OCI-LY7 (cell line): Measurements from ENCODE around the gene ARHGAP24. TPM values are rescaled to one million over a fixed set of nuclear protein-coding genes. Genes with fewer than 3 reads are reported as not detected.

Experiments used
- BruUV-seq: library from RNA; stranded (reverse); fragments of 400-500 nt; replicated peaks from 2 replicates; lab custom pipeline; 2021; lab: Mats Ljungman, UMichigan
- CTCF ChIA-PET: fragments of 300-600 bp; sonication (Branson Sonifier 250); formaldehyde crosslinking; loops from one replicate; lab custom pipeline; 2022; ENCODE audit warnings: antibody characterized with exemption; ENCODE audit not compliant: unreplicated experiment; lab: Charles Lee
- POLR2A ChIA-PET: fragments of 300-600 bp; sonication (Branson Sonifier 250); formaldehyde crosslinking; loops from one replicate; lab custom pipeline; 2022; ENCODE audit warnings: antibody characterized with exemption; lab: Charles Lee
- DNase-seq: peaks from one replicate; pipeline ENCODE4 v3.0.0-alpha.2; 2015; ENCODE audit warnings: low spot score
- H2AFZ ChIP-seq: fragments of 200-600 bp; sonication (generic), shearing (Covaris generic); 2 replicates; pipeline ENCODE4 v1.6.1; 2014; ENCODE audit warnings: mild to moderate bottlenecking, antibody characterized with exemption, low read length, moderate library complexity
- H3K27ac ChIP-seq: fragments of 200-600 bp; sonication (generic); 2 replicates; pipeline ENCODE4 v1.5.1; 2014; ENCODE audit warnings: mixed run types, low read depth, mild to moderate bottlenecking, moderate library complexity, low read length, inconsistent platforms; ENCODE audit not compliant: poor library complexity, severe bottlenecking
- H3K36me3 ChIP-seq: fragments of 200-600 bp; sonication (generic); 2 replicates; pipeline ENCODE4 v1.6.1; 2014; ENCODE audit warnings: mild to moderate bottlenecking, antibody characterized with exemption, low read length, moderate library complexity, mixed read lengths; ENCODE audit not compliant: insufficient read depth
- H3K4me1 ChIP-seq: fragments of 200-600 bp; sonication (generic); 2 replicates; pipeline ENCODE4 v1.5.1; 2014; ENCODE audit warnings: mild to moderate bottlenecking, low read length; ENCODE audit not compliant: insufficient read depth, poor library complexity, severe bottlenecking
- H3K4me2 ChIP-seq: fragments of 200-600 bp; sonication (generic); 2 replicates; pipeline ENCODE4 v1.6.1; 2014; ENCODE audit warnings: mild to moderate bottlenecking, low read length
- H3K4me3 ChIP-seq: fragments of 200-600 bp; sonication (generic); 2 replicates; pipeline ENCODE4 v1.5.1; 2014; ENCODE audit warnings: mild to moderate bottlenecking, low read depth, low read length; ENCODE audit not compliant: poor library complexity, severe bottlenecking
- H3K79me2 ChIP-seq: fragments of 200-600 bp; sonication (generic); 2 replicates; pipeline ENCODE4 v1.6.1; 2016; ENCODE audit warnings: low read depth, mild to moderate bottlenecking, low read length, moderate library complexity, mixed read lengths; ENCODE audit not compliant: insufficient read depth
- H3K9me2 ChIP-seq: fragments of 200-600 bp; sonication (generic); 2 replicates; pipeline ENCODE4 v1.6.1; 2016; ENCODE audit warnings: mild to moderate bottlenecking, low read length, mixed read lengths; ENCODE audit not compliant: insufficient read depth
- H3K9me3 ChIP-seq: fragments of 200-600 bp; sonication (generic); 2 replicates; pipeline ENCODE4 v1.6.1; 2014; ENCODE audit warnings: mild to moderate bottlenecking, mixed run types, low read length, mixed read lengths
- H4K20me1 ChIP-seq: fragments of 200-600 bp; sonication (generic); 2 replicates; pipeline ENCODE4 v1.6.1; 2014; ENCODE audit warnings: mild to moderate bottlenecking, antibody characterized with exemption, low read length, moderate library complexity, mixed read lengths; ENCODE audit not compliant: insufficient read depth
- EZH2phosphoT487 ChIP-seq: fragments of 200-600 bp; sonication (generic); IDR thresholded peaks from 2 replicates; pipeline ENCODE4 v1.6.1; 2018; ENCODE audit warnings: low read depth, borderline replicate concordance, mild to moderate bottlenecking, mixed run types, antibody characterized with exemption, low read length, moderate library complexity, mixed read lengths
- intact Hi-C: fragments of 100-400 bp; cut with micrococcal nuclease; formaldehyde crosslinking; loops from one replicate; pipeline ENCODE4 v1.10.0; 2022; ENCODE audit not compliant: unreplicated experiment
- total RNA-seq, 2 experiments: library from RNA; depleted of rRNA in 1 of 2; stranded (reverse); fragments of >200 nt in 1 of 2; shearing (Covaris generic) in 1 of 2; gene quantifications; 2 replicates each; pipeline ENCODE4 v1.2.3, GENCODE V29; 2014 to 2022
- TF ChIP-seq, protein P1 (sequence below): fragments of 200-600 bp; sonication (generic); conservative IDR thresholded peaks from 2 replicates; pipeline ENCODE4 v1.5.1; 2014; ENCODE audit warnings: mild to moderate bottlenecking, antibody characterized with exemption, low read length, moderate library complexity, mixed read lengths

ARHGAP24 gene
- total RNA-seq, 2 experiments from 2014 or later: 0.88 to 4.4 TPM

GRCh38 chr4:85938902-85939301, 464.0 kb downstream of the ARHGAP24 start:
- POLR2A ChIA-PET: interaction anchor here (1.4 kb wide), 1 partner anchor 10 kb away, joined by 4 read pairs; no protein-coding TSS in a partner anchor
- no peak for TF ChIP-seq EZH2phosphoT487
- TF ChIP-seq, protein P1, sequence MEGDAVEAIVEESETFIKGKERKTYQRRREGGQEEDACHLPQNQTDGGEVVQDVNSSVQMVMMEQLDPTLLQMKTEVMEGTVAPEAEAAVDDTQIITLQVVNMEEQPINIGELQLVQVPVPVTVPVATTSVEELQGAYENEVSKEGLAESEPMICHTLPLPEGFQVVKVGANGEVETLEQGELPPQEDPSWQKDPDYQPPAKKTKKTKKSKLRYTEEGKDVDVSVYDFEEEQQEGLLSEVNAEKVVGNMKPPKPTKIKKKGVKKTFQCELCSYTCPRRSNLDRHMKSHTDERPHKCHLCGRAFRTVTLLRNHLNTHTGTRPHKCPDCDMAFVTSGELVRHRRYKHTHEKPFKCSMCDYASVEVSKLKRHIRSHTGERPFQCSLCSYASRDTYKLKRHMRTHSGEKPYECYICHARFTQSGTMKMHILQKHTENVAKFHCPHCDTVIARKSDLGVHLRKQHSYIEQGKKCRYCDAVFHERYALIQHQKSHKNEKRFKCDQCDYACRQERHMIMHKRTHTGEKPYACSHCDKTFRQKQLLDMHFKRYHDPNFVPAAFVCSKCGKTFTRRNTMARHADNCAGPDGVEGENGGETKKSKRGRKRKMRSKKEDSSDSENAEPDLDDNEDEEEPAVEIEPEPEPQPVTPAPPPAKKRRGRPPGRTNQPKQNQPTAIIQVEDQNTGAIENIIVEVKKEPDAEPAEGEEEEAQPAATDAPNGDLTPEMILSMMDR: no peak
- BruUV-seq: no TSS peak
- no peak overlapping the region for H3K4me2 ChIP-seq
- H3K27ac ChIP-seq: no peak overlapping the region
- CTCF ChIA-PET: interaction anchor here (0.6 kb wide), 1 partner anchor 920 kb away, joined by 3 read pairs; no protein-coding TSS in a partner anchor
- H4K20me1 ChIP-seq: no peaks in the 10 kb centered on the region
- intact Hi-C loops: no loop called here
- no peaks in the 10 kb centered on the region for H3K9me3 ChIP-seq
- H3K9me2 ChIP-seq: no peaks in the 10 kb centered on the region
- no peaks in the 10 kb centered on the region for H3K4me1 ChIP-seq
- no peaks in the 10 kb centered on the region for H3K79me2 ChIP-seq
- no peak overlapping the region for H3K4me3 ChIP-seq
- H2AFZ ChIP-seq: no peak overlapping the region
- no peaks in the 10 kb centered on the region for H3K36me3 ChIP-seq
- DNase-seq: no peak

DNA sequence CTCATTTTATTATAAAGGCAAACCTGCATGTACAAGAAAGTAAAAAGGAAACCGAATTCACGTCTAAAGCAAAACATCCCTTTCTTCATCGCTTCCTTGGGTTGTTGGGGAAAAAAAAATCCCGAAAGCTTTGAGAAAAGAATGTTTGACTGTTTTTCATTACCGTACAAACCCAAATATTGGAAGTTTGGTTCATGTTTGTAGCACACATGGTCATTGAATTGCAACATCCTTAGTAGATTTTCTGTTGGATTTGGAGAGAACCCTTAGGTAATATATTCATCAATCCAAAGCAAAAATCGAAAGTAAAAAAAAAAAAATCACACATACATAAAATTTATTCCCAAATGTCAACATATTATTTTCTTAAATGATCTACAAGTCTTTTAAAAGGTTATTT, 464.6 kb downstream of the ARHGAP24 start:
- intact Hi-C loops: no loop called here
- no peaks in the 10 kb centered on the region for H3K9me3 ChIP-seq
- ChIA-PET POLR2A (interaction anchor here (0.7 to 1.1 kb wide), 2 partner anchors 12 to 599 kb away, joined by 3 read pairs; no protein-coding TSS in a partner anchor), CTCF (no interaction called here)
- no peaks in the 10 kb centered on the region for H3K79me2 ChIP-seq
- no peaks in the 10 kb centered on the region for H4K20me1 ChIP-seq
- H3K36me3 ChIP-seq: no peaks in the 10 kb centered on the region
- DNase-seq: no peak
- no peak overlapping the region for H3K27ac ChIP-seq
- TF ChIP-seq EZH2phosphoT487: no peak
- TF ChIP-seq, protein P1: no peak
- no TSS peak for BruUV-seq
- H3K4me2 ChIP-seq: no peak overlapping the region
- no peaks in the 10 kb centered on the region for H3K4me1 ChIP-seq
- no peaks in the 10 kb centered on the region for H3K9me2 ChIP-seq
- H2AFZ ChIP-seq: no peak overlapping the region
- no peak overlapping the region for H3K4me3 ChIP-seq

DNA sequence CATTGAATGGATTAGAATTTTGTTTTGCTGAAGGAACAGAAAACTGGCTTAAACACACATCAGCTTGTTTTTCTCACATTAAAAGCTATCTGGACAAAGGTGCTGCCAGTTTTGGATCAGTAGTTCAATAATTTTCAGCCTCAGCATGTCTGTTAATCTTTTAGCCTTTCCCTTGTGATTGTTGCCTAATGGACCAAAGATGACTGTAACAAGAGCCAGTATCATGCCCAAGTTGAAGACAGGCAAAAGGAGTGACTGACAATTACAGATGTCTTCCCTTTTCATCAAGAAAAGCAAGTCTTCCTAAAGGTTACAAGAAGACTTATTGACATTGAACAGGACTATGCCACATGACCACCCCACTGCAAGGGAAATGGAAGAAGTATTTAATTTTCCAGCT, 465.2 kb downstream of the ARHGAP24 start:
- Histone ChIP-seq H4K20me1 (no peaks in the 10 kb centered on the region), H3K36me3 (no peaks in the 10 kb centered on the region), H3K9me2 (no peaks in the 10 kb centered on the region), H2AFZ (no peak overlapping the region), H3K9me3 (no peaks in the 10 kb centered on the region), H3K27ac (no peak overlapping the region), H3K4me1 (no peaks in the 10 kb centered on the region), H3K4me2 (no peak overlapping the region), H3K79me2 (no peaks in the 10 kb centered on the region), H3K4me3 (no peak overlapping the region)
- CTCF ChIA-PET: no interaction called here
- no peak for DNase-seq
- no TSS peak for BruUV-seq
- POLR2A ChIA-PET: interaction anchor here (0.7 to 1.1 kb wide), 2 partner anchors 12 to 598 kb away, joined by 3 read pairs; no protein-coding TSS in a partner anchor
- intact Hi-C loops: no loop called here
- TF ChIP-seq, protein P1: no peak
- TF ChIP-seq EZH2phosphoT487: no peak
